Left ventricle myocardium inferior (tissue), 1 donor: ENCODE results near the gene SLA2. TPM values are rescaled to one million over a fixed set of nuclear protein-coding genes. Genes with fewer than 3 reads are reported as not detected.
A peak's percentile ranks its signal among the peaks of the same experiment; 100 is the strongest.
"Not testable (repeated sequence)": the region's sequence is repeated elsewhere in the genome, so short reads cannot be mapped to it uniquely, and the experiment has no call there.

Source experiments
- DNase-seq: peaks from one replicate; pipeline ENCODE4 v3.0.0-alpha.2; 2020
- H3K27ac ChIP-seq: fragments of 200-600 bp; replicated peaks from 2 replicates; pipeline ENCODE4 v1.8.0; 2021
- H3K27me3 ChIP-seq: fragments of 200-600 bp; 2 replicates; pipeline ENCODE4 v1.8.0; 2021; ENCODE audit warnings: low read depth
- H3K36me3 ChIP-seq: fragments of 200-600 bp; 2 replicates; pipeline ENCODE4 v1.8.0; 2021
- H3K4me1 ChIP-seq: fragments of 200-600 bp; 2 replicates; pipeline ENCODE4 v1.8.0; 2021
- H3K4me3 ChIP-seq: fragments of 200-600 bp; 2 replicates; pipeline ENCODE4 v1.8.0; 2021; ENCODE audit warnings: mild to moderate bottlenecking, moderate library complexity
- H3K9me3 ChIP-seq: fragments of 200-600 bp; replicated peaks from 2 replicates; pipeline ENCODE4 v1.8.0; 2021
- intact Hi-C: fragments of 100-400 bp; cut with micrococcal nuclease; formaldehyde crosslinking; loops from one replicate; pipeline ENCODE4 v1.11.0; 2022
- total RNA-seq: library from RNA; stranded (reverse); fragmentation: NEBNext Ultra II Directional; extraction: Animal tissue kit (Norgen Biotek cat#: 25700); gene quantifications from one replicate; pipeline ENCODE4 v1.2.1, GENCODE V29; 2021
- TF ChIP-seq, protein P1 (sequence below): fragments of 200-600 bp; IDR thresholded peaks from 2 replicates; pipeline ENCODE4 v1.8.0; 2021; ENCODE audit warnings: antibody characterized with exemption, mild to moderate bottlenecking, borderline replicate concordance
- donor health status: DM: no; HTN: yes; CAD: no; lungs with severe emphysema.

SLA2 gene
- total RNA-seq, 1 donor from 2014 or later, result 0.19 TPM

DNA sequence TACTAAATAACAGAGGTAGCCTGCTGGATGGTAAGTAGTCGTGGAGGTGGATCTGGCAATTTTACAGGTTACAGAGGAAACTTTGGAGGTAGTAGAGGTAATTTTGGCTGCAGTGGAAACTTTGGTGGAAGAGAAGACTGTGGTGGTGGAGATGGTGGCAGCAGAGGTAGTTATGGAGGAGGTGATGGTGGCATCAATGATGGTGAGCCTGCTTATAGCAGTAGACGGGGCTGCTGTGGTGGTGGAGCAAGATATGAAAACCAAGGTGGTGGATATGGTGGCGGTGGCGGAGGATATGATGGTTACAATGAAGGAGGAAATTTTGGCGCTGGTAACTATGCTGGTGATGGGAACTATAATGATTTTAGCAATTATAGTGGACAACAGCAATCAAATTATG, 25.1 kb downstream of the SLA2 start:
- Histone ChIP-seq H3K36me3 (no peaks in the 10 kb centered on the region), H3K9me3 (no peaks in the 10 kb centered on the region), H3K27me3 (no peaks in the 10 kb centered on the region), H3K27ac (no peak overlapping the region), H3K4me3 (no peak overlapping the region), H3K4me1 (peaks cover 11% of the 10 kb centered on the region)
- TF ChIP-seq, protein P1, sequence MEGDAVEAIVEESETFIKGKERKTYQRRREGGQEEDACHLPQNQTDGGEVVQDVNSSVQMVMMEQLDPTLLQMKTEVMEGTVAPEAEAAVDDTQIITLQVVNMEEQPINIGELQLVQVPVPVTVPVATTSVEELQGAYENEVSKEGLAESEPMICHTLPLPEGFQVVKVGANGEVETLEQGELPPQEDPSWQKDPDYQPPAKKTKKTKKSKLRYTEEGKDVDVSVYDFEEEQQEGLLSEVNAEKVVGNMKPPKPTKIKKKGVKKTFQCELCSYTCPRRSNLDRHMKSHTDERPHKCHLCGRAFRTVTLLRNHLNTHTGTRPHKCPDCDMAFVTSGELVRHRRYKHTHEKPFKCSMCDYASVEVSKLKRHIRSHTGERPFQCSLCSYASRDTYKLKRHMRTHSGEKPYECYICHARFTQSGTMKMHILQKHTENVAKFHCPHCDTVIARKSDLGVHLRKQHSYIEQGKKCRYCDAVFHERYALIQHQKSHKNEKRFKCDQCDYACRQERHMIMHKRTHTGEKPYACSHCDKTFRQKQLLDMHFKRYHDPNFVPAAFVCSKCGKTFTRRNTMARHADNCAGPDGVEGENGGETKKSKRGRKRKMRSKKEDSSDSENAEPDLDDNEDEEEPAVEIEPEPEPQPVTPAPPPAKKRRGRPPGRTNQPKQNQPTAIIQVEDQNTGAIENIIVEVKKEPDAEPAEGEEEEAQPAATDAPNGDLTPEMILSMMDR, result no peak
- DNase-seq, result no peak
- intact Hi-C loops, result no loop called here

DNA sequence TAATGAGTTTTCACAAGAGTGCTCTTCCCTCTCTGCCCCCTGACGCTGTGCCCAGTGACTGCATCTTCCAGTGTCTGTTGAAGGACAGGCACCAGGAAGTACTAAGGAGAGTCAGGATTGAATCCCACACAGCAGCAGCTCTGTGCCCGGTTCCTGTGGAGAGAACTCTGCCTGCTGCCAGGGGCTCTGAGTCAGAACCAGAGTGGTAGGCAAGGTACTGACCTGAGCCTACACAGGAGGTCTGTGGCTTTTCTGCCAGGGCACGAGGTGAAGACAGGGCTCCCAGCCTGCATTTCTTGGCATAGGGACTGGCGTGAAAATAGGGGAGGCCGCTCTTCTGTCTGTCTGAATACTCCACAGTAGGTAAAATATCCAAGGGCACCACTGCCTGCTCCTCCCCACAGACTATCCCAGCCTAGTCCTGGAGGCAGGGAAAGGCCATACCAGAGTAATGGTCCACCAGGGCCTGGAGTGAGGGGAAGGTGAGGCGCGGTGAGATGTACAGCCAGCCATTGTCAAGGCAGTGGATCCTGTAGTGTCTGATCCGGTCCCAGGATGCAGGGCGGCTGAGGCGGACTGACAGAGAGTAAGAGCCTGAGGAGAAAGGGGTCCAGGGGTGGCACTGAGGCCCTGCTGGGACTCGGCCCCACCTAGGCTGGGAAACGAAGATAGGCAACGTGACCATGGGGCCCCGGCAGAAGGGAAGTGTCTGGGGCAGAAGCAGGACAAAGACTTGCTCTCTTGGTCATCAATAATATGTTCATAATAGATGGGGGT, 31.0 kb downstream of the SLA2 start:
- Histone ChIP-seq H3K4me1 (no peaks in the 10 kb centered on the region), H3K9me3 (no peaks in the 10 kb centered on the region), H3K27me3 (no peaks in the 10 kb centered on the region), H3K4me3 (no peak overlapping the region), H3K27ac (no peak overlapping the region), H3K36me3 (peaks cover 54% of the 10 kb centered on the region)
- intact Hi-C loops, result no loop called here
- no peak for DNase-seq
- TF ChIP-seq, protein P1, result no peak

DNA sequence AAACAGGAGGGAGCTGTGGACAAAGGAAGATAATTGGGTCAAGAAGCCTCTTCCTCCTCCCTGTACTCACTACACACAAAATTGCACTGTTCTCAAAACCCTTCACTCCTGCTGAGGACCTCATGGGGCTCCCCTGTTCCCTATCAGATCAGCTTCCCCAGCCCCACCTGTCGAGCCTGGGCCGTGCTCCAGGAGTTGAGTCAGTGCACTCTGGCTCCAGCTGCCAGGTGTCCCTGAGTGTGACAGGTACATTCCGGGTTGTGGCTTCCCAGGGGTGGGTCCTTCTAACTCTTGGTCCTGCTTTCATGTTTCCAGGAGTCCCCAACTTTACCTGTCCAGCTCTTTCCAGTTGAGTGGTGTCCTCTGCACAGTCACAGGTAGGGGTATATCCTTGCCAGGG, 32.0 kb downstream of the SLA2 start:
- no peak overlapping the region for H3K4me3 ChIP-seq
- DNase-seq, result no peak
- no peaks in the 10 kb centered on the region for H3K4me1 ChIP-seq
- H3K27ac ChIP-seq, result no peak overlapping the region
- no peaks in the 10 kb centered on the region for H3K27me3 ChIP-seq
- no peaks in the 10 kb centered on the region for H3K9me3 ChIP-seq
- intact Hi-C loops, result no loop called here
- TF ChIP-seq, protein P1, result no peak
- peaks cover 61% of the 10 kb centered on the region for H3K36me3 ChIP-seq

DNA sequence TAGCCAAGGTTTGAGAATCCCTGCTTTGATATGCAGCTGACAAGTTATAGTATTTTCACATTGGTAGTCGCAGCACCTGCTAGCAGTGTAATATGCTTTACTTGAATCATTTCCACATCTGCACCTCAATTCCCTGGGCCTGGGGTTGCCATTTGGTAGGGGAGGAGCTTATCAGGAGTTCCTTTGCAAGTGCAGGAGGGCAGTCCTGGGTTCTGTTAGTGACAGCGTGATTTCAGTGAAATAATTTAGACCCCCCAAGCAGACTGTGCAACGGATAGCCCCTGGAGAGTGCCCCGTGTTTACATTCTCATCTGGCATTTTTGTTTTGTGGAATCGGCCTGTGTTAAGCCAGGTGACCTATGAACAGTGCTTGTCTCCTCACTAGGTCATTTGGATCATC, 34.4 kb downstream of the SLA2 start:
- no peak overlapping the region for H3K27ac ChIP-seq
- no peak overlapping the region for H3K4me3 ChIP-seq
- TF ChIP-seq, protein P1, result no peak
- no peak for DNase-seq
- H3K27me3 ChIP-seq, result no peaks in the 10 kb centered on the region
- peaks cover 74% of the 10 kb centered on the region for H3K36me3 ChIP-seq
- no peaks in the 10 kb centered on the region for H3K9me3 ChIP-seq
- intact Hi-C loops, result no loop called here
- H3K4me1 ChIP-seq, result peaks cover 16% of the 10 kb centered on the region

DNA sequence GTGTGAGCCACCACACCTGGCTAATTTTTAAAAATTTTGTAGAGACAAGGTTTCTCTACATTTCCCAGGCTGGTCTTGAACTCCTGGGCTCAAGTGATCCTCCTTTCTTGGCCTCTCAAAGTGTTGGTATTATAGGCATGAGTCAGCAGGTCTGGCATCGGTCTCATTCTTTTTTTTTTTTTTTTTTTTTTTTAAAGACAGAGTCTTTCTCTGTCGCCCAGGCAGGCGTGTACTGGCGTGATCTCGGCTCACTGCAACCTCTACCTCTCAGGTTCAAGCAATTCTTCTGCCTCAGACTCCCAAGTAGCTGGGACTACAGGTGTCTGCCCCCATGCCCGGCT, 37.6 kb downstream of the SLA2 start:
- H3K36me3 ChIP-seq, result peaks cover 55% of the 10 kb centered on the region
- H3K27me3 ChIP-seq, DNase-seq, H3K4me3 ChIP-seq, H3K27ac ChIP-seq, H3K9me3 ChIP-seq, intact Hi-C loops: not testable (repeated sequence)
- H3K4me1 ChIP-seq, result peaks cover 35% of the 10 kb centered on the region

DNA sequence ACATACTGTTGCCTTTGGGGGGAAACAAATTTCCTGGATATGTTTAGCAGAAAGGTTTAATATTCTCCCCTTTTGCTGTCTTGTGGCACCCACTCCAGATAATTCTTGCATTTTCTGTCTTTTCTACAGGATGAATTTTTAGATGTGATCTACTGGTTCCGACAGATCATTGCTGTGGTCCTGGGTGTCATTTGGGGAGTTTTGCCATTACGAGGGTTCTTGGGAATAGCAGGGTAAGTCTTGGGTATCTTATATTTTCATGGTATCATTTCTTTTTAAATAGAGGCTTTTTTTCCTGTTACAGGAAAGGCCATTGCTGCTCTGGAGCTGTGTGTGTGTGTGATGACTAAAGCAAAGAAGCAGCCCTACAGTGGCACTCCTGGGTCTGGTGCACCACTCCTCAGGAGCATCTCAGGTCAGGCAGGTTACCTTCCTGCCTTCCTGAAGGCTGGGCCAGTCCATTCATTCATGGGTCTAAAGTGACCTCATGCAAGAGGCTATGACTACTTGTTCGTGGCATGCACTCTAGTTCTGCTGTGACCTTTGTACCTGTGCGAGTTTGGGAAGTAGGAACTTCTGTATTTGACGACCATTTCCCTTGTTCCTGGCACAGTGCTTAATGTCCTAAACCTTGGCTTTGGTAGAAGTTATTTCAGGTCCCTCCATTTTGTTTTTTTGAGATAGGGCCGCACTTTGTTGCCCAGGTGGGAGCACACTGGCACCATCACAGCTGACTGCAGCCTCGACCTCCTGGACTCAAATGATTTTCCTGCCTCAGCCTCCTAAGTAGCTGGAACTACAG, 38.2 kb downstream of the SLA2 start:
- Histone ChIP-seq H3K9me3 (no peaks in the 10 kb centered on the region), H3K4me3 (peak overlapping the region; percentile 84), H3K27ac (no peak overlapping the region), H3K27me3 (no peaks in the 10 kb centered on the region), H3K4me1 (peaks cover 35% of the 10 kb centered on the region), H3K36me3 (peaks cover 49% of the 10 kb centered on the region)
- DNase-seq, result no peak
- intact Hi-C loops, result no loop called here
- TF ChIP-seq, protein P1, result no peak
